GM10248 (cell line): ENCODE data around the gene BRMS1.

ENCODE experiments used
- CTCF ChIA-PET: fragments of 300-600 bp; sonication (Branson Sonifier 250); formaldehyde crosslinking; extraction: SDS; loops from one replicate; lab custom pipeline; 2021; ENCODE audit warnings: antibody characterized with exemption; lab: Yijun Ruan, JAX
- POLR2A ChIA-PET: fragments of 350-650 bp; sonication (Branson Sonifier 250); formaldehyde crosslinking; extraction: SDS; loops from one replicate; lab custom pipeline; 2020; ENCODE audit warnings: antibody characterized with exemption; lab: Yijun Ruan, JAX
- DNase-seq: peaks from one replicate; pipeline ENCODE4 v3.0.0; 2012; ENCODE audit errors: extremely low spot score
- CTCF ChIP-seq: IDR thresholded peaks from 2 replicates; pipeline ENCODE4 v1.5.1; 2012; ENCODE audit warnings: mild to moderate bottlenecking, low read depth; ENCODE audit errors: extremely low read depth, missing control alignments, control extremely low read depth

BRMS1 gene

GRCh38 chr11:66309475-66309874 lies 35.4 kb downstream of the BRMS1 start:
- ChIA-PET POLR2A (no interaction called here), CTCF (interaction anchor here (1.0 to 5.9 kb wide), 7 partner anchors 11 to 80 kb away, joined by 3 to 126 read pairs (median 43); partner anchors contain the start of genes RIN1 and SLC29A2)
- DNase-seq = no peak
- TF ChIP-seq CTCF = no peak

GRCh38 chr11:66302656-66303055 lies 42.2 kb downstream of the BRMS1 start:
- DNase-seq = no peak
- CTCF ChIA-PET = interaction anchor here (1.3 to 8.7 kb wide), 3 partner anchors 9 to 20 kb away, joined by 3 to 81 read pairs (median 5); no protein-coding TSS in a partner anchor
- no peak for TF ChIP-seq CTCF
- POLR2A ChIA-PET = no interaction called here

GRCh38 chr11:66299186-66299585 lies 45.7 kb downstream of the BRMS1 start:
- ChIA-PET POLR2A (no interaction called here), CTCF (interaction anchor here (0.7 to 8.7 kb wide), 3 partner anchors 12 to 40 kb away, joined by 3 to 81 read pairs (median 6); no protein-coding TSS in a partner anchor)
- TF ChIP-seq CTCF = no peak

GRCh38 chr11:66297610-66298009 lies 47.3 kb downstream of the BRMS1 start:
- CTCF ChIA-PET = interaction anchor here (0.9 to 8.7 kb wide), 6 partner anchors 14 to 89 kb away, joined by 3 to 81 read pairs (median 4); no protein-coding TSS in a partner anchor
- POLR2A ChIA-PET = no interaction called here
- DNase-seq = no peak
- TF ChIP-seq CTCF = no peak

More at GRCh38 chr11:66299186-66299585, 45.7 kb downstream of the BRMS1 start:
- DNase-seq = no peak

GRCh38 chr11:66294626-66295620 lies 50.0 kb downstream of the BRMS1 start:
- no peak for DNase-seq
- ChIA-PET POLR2A (interaction anchor here (0.6 kb wide), 1 partner anchor 142 kb away, joined by 4 read pairs; no protein-coding TSS in a partner anchor), CTCF (interaction anchor here (1.5 to 8.7 kb wide), 3 partner anchors 12 to 91 kb away, joined by 5 to 81 read pairs (median 5); no protein-coding TSS in a partner anchor)
- no peak for TF ChIP-seq CTCF
